H1 (cell line): ENCODE measurements around the gene SCN1B. TPM values are rescaled to one million over a fixed set of nuclear protein-coding genes. Genes with fewer than 3 reads are reported as not detected.

ENCODE experiments used
- CTCF ChIA-PET: fragments of 300-600 bp; sonication (Branson Sonifier 250); formaldehyde crosslinking; loops from one replicate; lab custom pipeline; 2021; ENCODE audit not compliant: partially characterized antibody; lab: Charles Lee
- POLR2A ChIA-PET: fragments of 300-600 bp; sonication (Branson Sonifier 250); formaldehyde crosslinking; loops from one replicate; lab custom pipeline; 2021; ENCODE audit warnings: inconsistent platforms; ENCODE audit not compliant: partially characterized antibody; lab: Charles Lee
- DNase-seq, 2 experiments: peaks; one replicate each; pipeline versions ENCODE4 v3.0.0 to v3.0.0-alpha.2; 2010 to 2022; ENCODE audit warnings: low spot score in 2 of 2, low read depth in 1 of 2, mixed read lengths in 1 of 2
- FAIRE-seq: peaks from 2 replicates; lab custom pipeline; 2011; peaks lifted over from hg19 to GRCh38; lab: Jason Lieb, UNC
- H2AFZ ChIP-seq: 2 replicates; pipeline ENCODE4 v1.8.1; 2012; ENCODE audit warnings: low read length, inconsistent platforms
- H2AK5ac ChIP-seq: 2 replicates; pipeline ENCODE4 v1.6.1; 2013; ENCODE audit warnings: low read depth, low read length
- H2BK120ac ChIP-seq: replicated peaks from 2 replicates; pipeline ENCODE3; 2013; ENCODE audit warnings: low read depth, low read length, inconsistent platforms
- H2BK12ac ChIP-seq: 2 replicates; pipeline ENCODE4 v1.6.1; 2013; ENCODE audit warnings: low read depth, low read length
- H2BK15ac ChIP-seq: 2 replicates; pipeline ENCODE4 v1.6.1; 2013; ENCODE audit warnings: low read length
- H2BK20ac ChIP-seq: 2 replicates; pipeline ENCODE4 v1.6.1; 2013; ENCODE audit warnings: low read length
- H2BK5ac ChIP-seq: 2 replicates; pipeline ENCODE4 v1.6.1; 2013; ENCODE audit warnings: low read depth, low read length
- H3K14ac ChIP-seq: 2 replicates; pipeline ENCODE4 v1.6.1; 2013; ENCODE audit warnings: inconsistent platforms; ENCODE audit not compliant: insufficient read length
- H3K18ac ChIP-seq: 2 replicates; pipeline ENCODE4 v1.6.1; 2013; ENCODE audit warnings: low read length; ENCODE audit errors: extremely low read depth
- H3K23ac ChIP-seq: 2 replicates; pipeline ENCODE4 v1.6.1; 2013; ENCODE audit warnings: inconsistent platforms; ENCODE audit not compliant: insufficient read length
- H3K23me2 ChIP-seq: 2 replicates; pipeline ENCODE4 v1.6.1; 2013; ENCODE audit warnings: low read depth, low read length
- H3K27ac ChIP-seq: 2 replicates; pipeline ENCODE4 v1.6.1; 2011; ENCODE audit warnings: low read depth, low read length, inconsistent platforms
- H3K27me3 ChIP-seq, 4 experiments: replicated peaks in 1 of 4; 1 replicate in 1 of 4; 2 replicates in 3 of 4; pipeline versions ENCODE4 v1.6.1 to v1.8.1; 2011 to 2013; ENCODE audit warnings: low read length in 3 of 4, mild to moderate bottlenecking in 3 of 4, inconsistent platforms in 2 of 4, mixed read lengths in 2 of 4, moderate library complexity in 1 of 4; ENCODE audit not compliant: control insufficient read depth in 3 of 4, insufficient read depth in 3 of 4; ENCODE audit errors: extremely low read depth in 1 of 4
- H3K36me3 ChIP-seq, 4 experiments: 2 replicates each; pipeline versions ENCODE4 v1.6.1 to v1.8.1; 2011 to 2013; ENCODE audit warnings: mild to moderate bottlenecking in 4 of 4, low read length in 3 of 4, moderate library complexity in 2 of 4, control low read depth in 1 of 4, inconsistent platforms in 1 of 4; ENCODE audit not compliant: insufficient read depth in 4 of 4, control insufficient read depth in 2 of 4
- H3K4ac ChIP-seq: replicated peaks from 2 replicates; pipeline ENCODE3; 2013; ENCODE audit warnings: low read length, low read depth, mixed read lengths, inconsistent platforms; ENCODE audit not compliant: insufficient read length
- H3K4me1 ChIP-seq, 4 experiments: replicated peaks in 1 of 4; 1 replicate in 1 of 4; 2 replicates in 3 of 4; pipeline versions ENCODE4 v1.6.1 to v1.8.1; 2011 to 2013; ENCODE audit warnings: low read length in 3 of 4, inconsistent platforms in 2 of 4, mixed read lengths in 1 of 4; ENCODE audit not compliant: insufficient read depth in 4 of 4, control insufficient read depth in 3 of 4
- H3K4me2 ChIP-seq, 2 experiments: 2 replicates each; pipeline versions ENCODE4 v1.6.1 to v1.8.1; 2011 to 2013; ENCODE audit warnings: low read depth in 2 of 2, low read length in 2 of 2, control low read depth in 1 of 2, inconsistent platforms in 1 of 2, mild to moderate bottlenecking in 1 of 2; ENCODE audit not compliant: insufficient read depth in 1 of 2
- H3K4me3 ChIP-seq, 4 experiments: fragments of 200-600, 300-600 bp in 1 of 4; sonication (generic), shearing (Covaris generic), sonication (Bioruptor Twin) in 1 of 4; 2 replicates each; pipeline versions ENCODE4 v1.5.1 to v1.8.1; 2011 to 2016; ENCODE audit warnings: low read length in 4 of 4, low read depth in 3 of 4, control low read depth in 2 of 4, inconsistent platforms in 2 of 4, mild to moderate bottlenecking in 2 of 4, mixed read lengths in 1 of 4, moderate library complexity in 1 of 4; ENCODE audit not compliant: insufficient read depth in 2 of 4; ENCODE audit errors: extremely low read depth in 1 of 4
- H3K56ac ChIP-seq: replicated peaks from 2 replicates; pipeline ENCODE3; 2013; ENCODE audit warnings: low read depth, mild to moderate bottlenecking, mixed read lengths, low read length, inconsistent platforms; ENCODE audit not compliant: insufficient read length
- H3K79me1 ChIP-seq: 2 replicates; pipeline ENCODE4 v1.6.1; 2013; ENCODE audit warnings: low read depth, low read length, control low read depth
- H3K79me2 ChIP-seq, 2 experiments: 2 replicates each; pipeline versions ENCODE4 v1.6.1 to v1.8.1; 2012 to 2013; ENCODE audit warnings: low read length in 2 of 2, mild to moderate bottlenecking in 2 of 2, inconsistent platforms in 1 of 2; ENCODE audit not compliant: insufficient read depth in 2 of 2, control insufficient read depth in 1 of 2
- H3K9ac ChIP-seq, 4 experiments: replicated peaks in 1 of 4; 1 replicate in 1 of 4; 2 replicates in 3 of 4; pipeline versions ENCODE4 v1.6.1 to v1.8.1; 2011 to 2013; ENCODE audit warnings: low read depth in 3 of 4, low read length in 3 of 4, control low read depth in 2 of 4, mild to moderate bottlenecking in 2 of 4, moderate library complexity in 2 of 4, inconsistent platforms in 1 of 4; ENCODE audit errors: extremely low read depth in 1 of 4
- H3K9me3 ChIP-seq, 2 experiments: 2 replicates each; pipeline versions ENCODE4 v1.6.1 to v1.8.1; 2012 to 2013; ENCODE audit warnings: mild to moderate bottlenecking in 2 of 2, moderate library complexity in 2 of 2, control low read depth in 1 of 2, inconsistent platforms in 1 of 2, low read depth in 1 of 2, low read length in 1 of 2, mixed read lengths in 1 of 2; ENCODE audit not compliant: insufficient read depth in 2 of 2
- H4K20me1 ChIP-seq, 2 experiments: replicated peaks in 1 of 2; 2 replicates each; pipeline versions ENCODE3 to v1.8.1; 2011 to 2013; ENCODE audit warnings: inconsistent platforms in 2 of 2, low read length in 2 of 2, mild to moderate bottlenecking in 1 of 2; ENCODE audit not compliant: insufficient read depth in 2 of 2, control insufficient read depth in 1 of 2
- H4K5ac ChIP-seq: 2 replicates; pipeline ENCODE4 v1.6.1; 2013; ENCODE audit warnings: low read length, low read depth, mixed read lengths, inconsistent platforms; ENCODE audit not compliant: insufficient read length
- H4K8ac ChIP-seq: 2 replicates; pipeline ENCODE4 v1.8.0; 2013; ENCODE audit warnings: mild to moderate bottlenecking, moderate library complexity, low read length, inconsistent platforms; ENCODE audit not compliant: insufficient read depth; ENCODE audit errors: extremely low read depth
- H4K91ac ChIP-seq: replicated peaks from 2 replicates; pipeline ENCODE3; 2013; ENCODE audit warnings: low read length, mixed read lengths, inconsistent platforms; ENCODE audit not compliant: insufficient read length
- ASH2L ChIP-seq: fragments of 200-600, 300-600 bp; sonication (generic); IDR thresholded peaks from one replicate; pipeline ENCODE4 v1.7.1; 2017; ENCODE audit warnings: low read length
- BACH1 ChIP-seq: IDR thresholded peaks from 2 replicates; pipeline ENCODE4 v1.6.1; 2012; ENCODE audit warnings: low read length, improper control_type of control experiment
- BRCA1 ChIP-seq: IDR thresholded peaks from 2 replicates; pipeline ENCODE4 v1.6.1; 2012; ENCODE audit warnings: low read depth, low read length, improper control_type of control experiment
- EP300 ChIP-seq, 2 experiments: IDR thresholded peaks; 1 replicate in 1 of 2; 2 replicates in 1 of 2; pipeline ENCODE4 v1.6.1; 2011 to 2012; ENCODE audit warnings: low read depth in 2 of 2, low read length in 2 of 2, mild to moderate bottlenecking in 2 of 2, borderline replicate concordance in 1 of 2, inconsistent platforms in 1 of 2, moderate library complexity in 1 of 2
- FOSL1 ChIP-seq: IDR thresholded peaks from 2 replicates; pipeline ENCODE4 v1.6.1; 2011; ENCODE audit warnings: mild to moderate bottlenecking, low read depth, low read length, moderate library complexity; ENCODE audit not compliant: insufficient read depth
- JUND ChIP-seq: IDR thresholded peaks from 2 replicates; pipeline ENCODE4 v1.6.1; 2011; ENCODE audit warnings: mild to moderate bottlenecking, improper control_type of control experiment, low read length
- KDM1A ChIP-seq: fragments of 200-600, 300-600 bp; sonication (generic); IDR thresholded peaks from 2 replicates; pipeline ENCODE4 v1.7.1; 2016; ENCODE audit warnings: mild to moderate bottlenecking, low read length, borderline replicate concordance
- RBBP5 ChIP-seq: IDR thresholded peaks from 2 replicates; pipeline ENCODE4 v1.7.1; 2012; ENCODE audit warnings: low read depth, mild to moderate bottlenecking, inconsistent platforms, low read length, moderate library complexity, borderline replicate concordance
- RNF2 ChIP-seq: fragments of 200-900, 300-1000 bp; sonication (generic); IDR thresholded peaks from 2 replicates; pipeline ENCODE4 v1.7.1; 2016; ENCODE audit warnings: borderline replicate concordance, low read depth, mild to moderate bottlenecking, antibody characterized with exemption, low read length; ENCODE audit not compliant: poor library complexity, severe bottlenecking; ENCODE audit errors: missing control alignments
- SUZ12 ChIP-seq: fragments of 200-600 bp; sonication (generic); IDR thresholded peaks from 2 replicates; pipeline ENCODE4 v1.6.1; 2012; ENCODE audit warnings: mild to moderate bottlenecking, inconsistent platforms, low read length, moderate library complexity, mixed read lengths
- TAF7 ChIP-seq: optimal IDR thresholded peaks from 2 replicates; pipeline ENCODE3; 2011; ENCODE audit warnings: low read depth, mild to moderate bottlenecking, inconsistent platforms, low read length, moderate library complexity, borderline replicate concordance
- WGBS, 2 experiments: shearing (Covaris generic) in 1 of 2; methylation state at CpG; one replicate each; pipeline versions ENCODE4 v1.1.6 to v1.1.7; 2013 to 2015; ENCODE audit warnings: low lambda C conversion rate in 2 of 2, mixed read lengths in 2 of 2, inconsistent platforms in 1 of 2, low coverage in 1 of 2, missing lambda C conversion rate in 1 of 2; ENCODE audit not compliant: insufficient replicate concordance in 2 of 2, insufficient coverage in 1 of 2, insufficient read length in 1 of 2; ENCODE audit errors: extremely low coverage in 1 of 2, missing lambda C conversion rate in 1 of 2; 5-methylcytosine and 5-hydroxymethylcytosine counted together
- polyA plus RNA-seq, 7 experiments: library from polyadenylated mRNA; depleted of rRNA in 3 of 7; stranded (reverse) in 5 of 7; unstranded in 2 of 7; fragments of >200 nt in 5 of 7; fragments of 200-250 nt in 2 of 7; gene quantifications; 1 replicate in 5 of 7; 2 replicates in 1 of 7; 4 replicates in 1 of 7; pipeline versions ENCODE4 v1.2.1 to v1.2.3, GENCODE V29; 2011 to 2013; ENCODE audit warnings: missing spikeins in 2 of 7, mixed read lengths in 2 of 7
- total RNA-seq: library from RNA; stranded (reverse); fragmentation: NEBNext Ultra II Directional; extraction: Animal tissue kit (Norgen Biotek cat#: 25700); gene quantifications from 2 replicates; pipeline ENCODE4 v1.2.1, GENCODE V29; 2021

The SCN1B gene
- total and polyA plus RNA-seq, 2 of the 8 experiments (the other 6 are each of a cell fraction or from before 2014, with no cell fraction given): 3.1 to 3.5 TPM

DNA sequence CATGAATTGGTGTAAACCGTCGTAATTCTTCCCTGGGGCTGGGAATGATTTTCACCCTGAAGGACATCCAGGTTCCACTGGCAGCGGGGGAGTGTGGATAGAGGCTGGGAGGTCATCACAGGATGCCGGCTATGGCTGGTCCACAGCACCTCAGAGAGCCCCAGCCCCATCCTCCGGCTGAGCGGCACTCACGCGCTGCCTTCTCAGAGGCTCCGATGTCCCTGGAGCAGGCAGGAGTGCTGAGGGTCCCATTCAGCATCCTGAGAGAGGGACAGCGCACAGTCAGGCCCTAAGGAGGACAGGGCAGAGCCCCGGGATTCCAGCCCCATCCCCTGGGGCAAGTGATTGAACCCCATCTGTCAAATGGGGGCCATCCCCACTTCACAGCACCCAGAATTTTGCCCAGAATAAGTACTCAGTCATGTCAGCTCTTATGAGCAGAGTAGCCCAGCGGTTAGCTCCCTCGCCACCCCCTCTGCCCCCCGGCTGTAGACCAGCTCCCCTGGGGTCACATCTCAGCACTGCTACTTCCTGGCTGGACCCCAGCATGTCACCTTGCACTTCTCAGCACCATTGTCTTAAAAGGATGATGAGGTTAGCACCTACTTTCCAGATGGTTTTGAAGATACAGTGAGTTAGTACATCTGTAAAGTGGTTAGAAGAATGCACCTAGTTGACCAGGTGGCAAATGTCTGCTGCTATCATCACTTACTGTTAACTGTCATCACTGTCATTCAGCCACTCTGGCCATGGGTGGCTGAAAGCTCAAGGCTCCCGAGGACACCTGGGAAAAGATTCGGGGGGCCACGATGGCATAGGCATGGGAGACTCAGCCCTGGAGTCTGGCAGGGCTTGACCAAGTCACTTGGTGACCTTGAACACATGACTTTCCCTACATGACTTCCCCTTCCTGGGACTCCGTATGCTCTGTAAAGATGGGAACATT lies 18.3 kb upstream of the SCN1B start:
- Histone ChIP-seq H3K23ac (no peak overlapping the region), H2AFZ (no peak overlapping the region), H3K4me1 (no peaks in the 10 kb centered on the region), H2BK5ac (no peak overlapping the region), H3K4me2 (no peak overlapping the region), H3K79me1 (no peaks in the 10 kb centered on the region; the same call in 1 of the 2 replicates), H2BK12ac (no peak overlapping the region), H3K14ac (no peak overlapping the region), H3K27ac (no peak overlapping the region), H3K36me3 (peaks cover 37 to 67% (median 56%) of the 10 kb centered on the region in 4 experiments), H3K79me2 (peaks cover 0 to 6% of the 10 kb centered on the region in 2 experiments; a peak in 1 of 4 replicates), H3K56ac (no peak overlapping the region), H3K4me3 (no peak overlapping the region), H3K27me3 (no peaks in the 10 kb centered on the region; a peak in 1 of 7 replicates), H3K18ac (no peak overlapping the region), H4K20me1 (peaks cover 8 to 20% of the 10 kb centered on the region in 2 experiments), H3K9me3 (no peaks in the 10 kb centered on the region), H2AK5ac (no peak overlapping the region), H3K9ac (no peak overlapping the region), H3K4ac (no peak overlapping the region), H3K23me2 (no peaks in the 10 kb centered on the region), H4K5ac (no peak overlapping the region), H4K8ac (no peak overlapping the region), H2BK20ac (no peak overlapping the region), H4K91ac (no peak overlapping the region), H2BK120ac (no peak overlapping the region), H2BK15ac (no peak overlapping the region)
- CTCF ChIA-PET: interaction anchor here (0.6 to 12.2 kb wide), 19 partner anchors 9 to 1912 kb away, joined by 3 to 174 read pairs (median 5); partner anchors contain the start of gene ZNF30
- no peak for FAIRE-seq
- DNase-seq: no peak
- 94% methylated on average over 18 of the region's 18 CpGs; no CpG with 5 or more reads in 1 of the 2 experiments for WGBS, 2 experiments
- POLR2A ChIA-PET: interaction anchor here (0.6 to 24.8 kb wide), 9 partner anchors 7 to 794 kb away, joined by 3 to 366 read pairs (median 3); partner anchors contain the start of genes GRAMD1A and SCN1B
- TF ChIP-seq EP300 (IDR thresholded peaks at IDR 0.05; ENCODE audit: borderline replicate concordance in 1 of 2, low read depth in 2 of 2, low read length in 2 of 2) (no peak), SUZ12 (no peak), JUND (no peak), RBBP5 (no peak), TAF7 (no peak), BRCA1 (no peak), ASH2L (no peak), RNF2 (no peak), FOSL1 (no peak), KDM1A (no peak), BACH1 (no peak)
